SK-N-SH (cell line): ENCODE data around the gene NHLH1. TPM values are rescaled to one million over a fixed set of nuclear protein-coding genes. Genes with fewer than 3 reads are reported as not detected.

Source experiments
- CTCF ChIA-PET: fragments of 300-600, 350-600 bp; formaldehyde crosslinking; extraction: SDS; loops from one replicate; lab custom pipeline; 2021; lab: Yijun Ruan, JAX
- POLR2A ChIA-PET: fragments of 350-600 bp; sonication (Branson Sonifier 250); formaldehyde crosslinking; extraction: SDS; loops from one replicate; lab custom pipeline; 2020; ENCODE audit warnings: antibody characterized with exemption, inconsistent platforms; lab: Yijun Ruan, JAX
- DNase-seq: peaks from one replicate; pipeline ENCODE4 v3.0.0; 2012
- H2AFZ ChIP-seq: fragments of 200-600 bp; sonication (generic); 2 replicates; pipeline ENCODE4 v1.8.1; 2016; ENCODE audit warnings: antibody characterized with exemption, mild to moderate bottlenecking, low read depth
- H3F3A ChIP-seq: fragments of 200-600 bp; sonication (generic); replicated peaks from 2 replicates; pipeline ENCODE3; 2016; ENCODE audit warnings: antibody characterized with exemption, mild to moderate bottlenecking; ENCODE audit not compliant: insufficient read depth
- H3K27ac ChIP-seq, 2 experiments: fragments of 200-500 bp in 1 of 2; fragments of 200-600 bp in 1 of 2; sonication (Bioruptor generic) in 1 of 2; sonication (generic), shearing (Covaris generic) in 1 of 2; 2 replicates each; pipeline versions ENCODE4 v1.5.1 to v1.6.1; 2014 to 2016; ENCODE audit warnings: low read depth in 2 of 2, inconsistent platforms in 1 of 2, low read length in 1 of 2, mild to moderate bottlenecking in 1 of 2, mixed read lengths in 1 of 2
- H3K27me3 ChIP-seq: fragments of 200-600 bp; sonication (generic), shearing (Covaris generic); 2 replicates; pipeline ENCODE4 v1.6.1; 2016; ENCODE audit warnings: mixed run types; ENCODE audit not compliant: insufficient read depth
- H3K36me3 ChIP-seq, 2 experiments: fragments of 200-500 bp in 1 of 2; fragments of 200-600 bp in 1 of 2; sonication (Bioruptor generic) in 1 of 2; sonication (generic) in 1 of 2; replicated peaks in 1 of 2; 2 replicates each; pipeline versions ENCODE3 to v1.5.1; 2014 to 2016; ENCODE audit warnings: low read length in 1 of 2, mild to moderate bottlenecking in 1 of 2; ENCODE audit not compliant: insufficient read depth in 2 of 2, control insufficient read depth in 1 of 2
- H3K4me1 ChIP-seq, 2 experiments: fragments of 200-500 bp in 1 of 2; fragments of 200-600 bp in 1 of 2; sonication (Bioruptor generic) in 1 of 2; sonication (generic), shearing (Covaris generic) in 1 of 2; 2 replicates each; pipeline versions ENCODE4 v1.5.1 to v1.6.1; 2014 to 2016; ENCODE audit warnings: low read depth in 1 of 2, low read length in 1 of 2, mixed run types in 1 of 2; ENCODE audit not compliant: insufficient read depth in 2 of 2, control insufficient read depth in 1 of 2
- H3K4me2 ChIP-seq: fragments of 200-600 bp; sonication (generic), shearing (Covaris generic); 2 replicates; pipeline ENCODE4 v1.6.1; 2017; ENCODE audit warnings: mixed run types
- H3K4me3 ChIP-seq, 2 experiments: fragments of 200-500 bp in 1 of 2; fragments of 200-600 bp in 1 of 2; sonication (Bioruptor generic) in 1 of 2; sonication (generic), shearing (Covaris generic) in 1 of 2; 2 replicates each; pipeline versions ENCODE4 v1.5.1 to v1.8.1; 2014 to 2016; ENCODE audit warnings: low read depth in 2 of 2, inconsistent platforms in 1 of 2, low read length in 1 of 2, mild to moderate bottlenecking in 1 of 2, mixed read lengths in 1 of 2, moderate library complexity in 1 of 2
- H3K79me2 ChIP-seq: fragments of 200-600 bp; sonication (generic); 2 replicates; pipeline ENCODE4 v1.8.1; 2017; ENCODE audit warnings: mild to moderate bottlenecking; ENCODE audit not compliant: insufficient read depth
- H3K9ac ChIP-seq: fragments of 200-600 bp; sonication (generic); 2 replicates; pipeline ENCODE4 v1.6.1; 2017; ENCODE audit warnings: mixed run types
- H3K9me2 ChIP-seq: fragments of 200-600 bp; sonication (generic); 2 replicates; pipeline ENCODE4 v1.6.1; 2017; ENCODE audit warnings: mixed run types
- H3K9me3 ChIP-seq: fragments of 200-600 bp; sonication (generic); 2 replicates; pipeline ENCODE4 v1.6.1; 2017; ENCODE audit warnings: mixed run types, mild to moderate bottlenecking, moderate library complexity
- H4K20me1 ChIP-seq: fragments of 200-600 bp; sonication (generic); 2 replicates; pipeline ENCODE4 v1.6.1; 2017; ENCODE audit warnings: mild to moderate bottlenecking, mixed run types; ENCODE audit not compliant: insufficient read depth
- CHD2 ChIP-seq: fragments of 150-350 bp; IDR thresholded peaks from 2 replicates; pipeline ENCODE4 v1.6.1; 2018; ENCODE audit warnings: low read length; ENCODE audit not compliant: partially characterized antibody
- CTCF ChIP-seq: fragments of 200-600 bp; sonication (generic); IDR thresholded peaks from 2 replicates; pipeline ENCODE4 v1.6.1; 2017; ENCODE audit warnings: antibody characterized with exemption, mild to moderate bottlenecking, moderate library complexity
- FOXJ3 ChIP-seq: sonication (generic); formaldehyde crosslinking; IDR thresholded peaks from 2 replicates; pipeline ENCODE4 v1.5.1; 2020; ENCODE audit warnings: mild to moderate bottlenecking, missing genetic modification reagents
- GABPA ChIP-seq: IDR thresholded peaks from 2 replicates; pipeline ENCODE4 v1.4.0; 2012; ENCODE audit warnings: low read depth, mild to moderate bottlenecking
- GATA2 ChIP-seq: sonication (generic); formaldehyde crosslinking; IDR thresholded peaks from 2 replicates; pipeline ENCODE4 v1.5.0; 2020; ENCODE audit warnings: mild to moderate bottlenecking, missing genetic modification reagents
- IRF3 ChIP-seq: fragments of 150-350 bp; IDR thresholded peaks from 2 replicates; pipeline ENCODE4 v1.6.1; 2016; ENCODE audit warnings: mild to moderate bottlenecking, low read depth, low read length
- MAX ChIP-seq: IDR thresholded peaks from 2 replicates; pipeline ENCODE4 v1.4.0; 2012; ENCODE audit warnings: low read depth
- MEF2A ChIP-seq: IDR thresholded peaks from 2 replicates; pipeline ENCODE4 v1.4.0; 2012; ENCODE audit warnings: low read depth, borderline replicate concordance
- MXI1 ChIP-seq: IDR thresholded peaks from 2 replicates; pipeline ENCODE4 v1.6.1; 2012; ENCODE audit warnings: mild to moderate bottlenecking, low read depth, low read length, improper control_type of control experiment
- NRF1 ChIP-seq: IDR thresholded peaks from 2 replicates; pipeline ENCODE4 v1.6.1; 2012; ENCODE audit warnings: low read depth, mild to moderate bottlenecking, low read length
- PBX3 ChIP-seq: IDR thresholded peaks from 2 replicates; pipeline ENCODE4; 2012
- POLR2AphosphoS5 ChIP-seq: IDR thresholded peaks from 2 replicates; pipeline ENCODE4 v1.6.1; 2012; ENCODE audit warnings: low read depth, low read length
- RAD21 ChIP-seq: IDR thresholded peaks from 2 replicates; pipeline ENCODE4 v1.6.1; 2012; ENCODE audit warnings: mild to moderate bottlenecking, low read length
- RCOR1 ChIP-seq: fragments of 150-350 bp; IDR thresholded peaks from 2 replicates; pipeline ENCODE4 v1.6.1; 2017; ENCODE audit warnings: antibody characterized with exemption, low read length
- TCF12 ChIP-seq: IDR thresholded peaks from 2 replicates; pipeline ENCODE4 v1.4.0; 2012
- TEAD4 ChIP-seq: IDR thresholded peaks from 2 replicates; pipeline ENCODE4 v1.4.0; 2012; ENCODE audit warnings: mild to moderate bottlenecking, borderline replicate concordance; ENCODE audit not compliant: insufficient read depth
- USF2 ChIP-seq: fragments of 150-350 bp; IDR thresholded peaks from 2 replicates; pipeline ENCODE4 v1.6.1; 2017; ENCODE audit warnings: antibody characterized with exemption, low read length, low read depth, borderline replicate concordance
- WGBS: methylation state at CpG from one replicate; pipeline ENCODE4 v1.1.6; 2017; ENCODE audit warnings: low lambda C conversion rate; 5-methylcytosine and 5-hydroxymethylcytosine counted together
- polyA plus RNA-seq, 3 experiments: library from polyadenylated mRNA; depleted of rRNA; stranded (reverse); fragments of >200 nt; gene quantifications; 2 replicates each; pipeline ENCODE4 v1.2.3, GENCODE V29; 2012

NHLH1 gene
- polyA plus RNA-seq, 1 of the 3 experiments (the other 2 are of a cell fraction), result 0.18 TPM

GRCh38 chr1:160398823-160399222 lies 32.0 kb downstream of the NHLH1 start (continued):
- no peak for TF ChIP-seq IRF3
- no peak for TF ChIP-seq TEAD4

GRCh38 chr1:160399544-160400222 lies 32.8 kb downstream of the NHLH1 start:
- Histone ChIP-seq H3K79me2 (no peaks in the 10 kb centered on the region), H3K4me3 (peak overlapping the region; percentile 95 to 97), H3K9ac (peak overlapping the region; percentile 87)

GRCh38 chr1:160400223-160400645 lies 33.4 kb downstream of the NHLH1 start, which contains the start of gene VANGL2:
Gene VANGL2, plus strand, starts transcription at chr1:160400564. Its CDS starts 15,274 bp downstream, at chr1:160415838.
- Histone ChIP-seq H2AFZ (peak within 1 kb of the TSS; percentile 96), H3K9me2 (no peaks in the 10 kb centered on the region), H4K20me1 (no peaks in the 10 kb centered on the region), H3K4me3 (peak within 1 kb of the TSS; percentile 95 to 97), H3K4me2 (peak within 1 kb of the TSS; percentile 86), H3K36me3 (no peaks in the 10 kb centered on the region), H3K27me3 (no peaks in the 10 kb centered on the region; the same call in 1 of the 2 replicates), H3K9ac (peak within 1 kb of the TSS; percentile 92), H3K9me3 (no peaks in the 10 kb centered on the region), H3K27ac (peak within 1 kb of the TSS; percentile 34 to 87; a peak in 3 of 4 replicates), H3K79me2 (no peaks in the 10 kb centered on the region), H3F3A (no peaks in the 10 kb centered on the region), H3K4me1 (peaks cover 0 to 34% of the 10 kb centered on the region in 2 experiments; a peak in 2 of 4 replicates)
- DNase-seq, result peak; percentile 95
- CTCF ChIA-PET, result interaction anchor here (0.9 kb wide), 1 partner anchor 10 kb away, joined by 3 read pairs; no protein-coding TSS in a partner anchor
- WGBS, result 2% methylated on average over 23 of the region's 34 CpGs
- POLR2A ChIA-PET, result interaction anchor here (0.7 to 1.0 kb wide), 2 partner anchors 138 to 191 kb away, joined by 3 to 4 read pairs; partner anchors contain the start of gene DCAF8
- no peak for TF ChIP-seq RAD21
- TF ChIP-seq POLR2AphosphoS5, result peak; percentile 59
- no peak for TF ChIP-seq GABPA
- TF ChIP-seq USF2, result no peak
- TF ChIP-seq CHD2, result peak; percentile 68
- TF ChIP-seq RCOR1, result peak; percentile 29; the same call in 1 of the 2 replicates
- TF ChIP-seq CTCF, result no peak
- TF ChIP-seq NRF1, result no peak
- no peak for TF ChIP-seq FOXJ3 (CRISPR knock-in tag)
- no peak for TF ChIP-seq MEF2A
- no peak for TF ChIP-seq TEAD4
- TF ChIP-seq MXI1, result peak; percentile 56; the same call in 1 of the 2 replicates
- TF ChIP-seq GATA2 (CRISPR knock-in tag), result peak; percentile 27; the same call in 1 of the 2 replicates
- peak; percentile 9; the same call in 1 of the 2 replicates for TF ChIP-seq TCF12
- TF ChIP-seq MAX, result 0 out of 2 replicates have a peak, but pooled peaks have one; percentile 17
- no peak for TF ChIP-seq PBX3

More at GRCh38 chr1:160399544-160400222, 32.8 kb downstream of the NHLH1 start:
- Histone ChIP-seq H3F3A (no peaks in the 10 kb centered on the region), H2AFZ (peak overlapping the region; percentile 94), H3K27ac (peak overlapping the region; percentile 34 to 87; a peak in 3 of 4 replicates), H3K27me3 (no peaks in the 10 kb centered on the region; the same call in 1 of the 2 replicates), H3K4me1 (peaks cover 0 to 31% of the 10 kb centered on the region in 2 experiments; a peak in 2 of 4 replicates), H3K9me3 (no peaks in the 10 kb centered on the region), H4K20me1 (no peaks in the 10 kb centered on the region), H3K9me2 (no peaks in the 10 kb centered on the region), H3K36me3 (no peaks in the 10 kb centered on the region), H3K4me2 (peak overlapping the region; percentile 86)
- WGBS, result 49% methylated on average over 16 of the region's 17 CpGs
- CTCF ChIA-PET, result no interaction called here
- TF ChIP-seq MXI1, result peak; percentile 26; the same call in 1 of the 2 replicates
- TF ChIP-seq GABPA, result no peak
- DNase-seq, result no peak
- POLR2A ChIA-PET, result interaction anchor here (1.0 kb wide), 1 partner anchor 191 kb away, joined by 3 read pairs; no protein-coding TSS in a partner anchor
